Activated T-cell treated with anti-CD3 and anti-CD28 coated beads, Interleukin-2, amount 50 U/mL, for 4 hours (primary cell): ENCODE measurements around the gene HPS1. TPM values are rescaled to one million over a fixed set of nuclear protein-coding genes. Genes with fewer than 3 reads are reported as not detected.
"Not testable (repeated sequence)": the region's sequence is repeated elsewhere in the genome, so short reads cannot be mapped to it uniquely, and the experiment has no call there.

Experiments
- ATAC-seq, 2 donors: fragments of 200-7000 bp; cut with Tn5 transposase; one replicate each; pipeline ENCODE4 v1.10.0; 2021
- DNase-seq: peaks from one replicate; pipeline ENCODE4 v3.0.0-alpha.2; 2020
- H3K27me3 Mint-ChIP-seq: one replicate; pipeline ENCODE4 v1.8.0; 2021; ENCODE audit warnings: low read depth, mixed read lengths
- H3K36me3 Mint-ChIP-seq: one replicate; pipeline ENCODE4 v1.8.0; 2022; ENCODE audit warnings: mixed read lengths; ENCODE audit not compliant: insufficient read depth
- H3K4me1 Mint-ChIP-seq: one replicate; pipeline ENCODE4 v1.8.0; 2021; ENCODE audit warnings: low read depth, mixed read lengths
- H3K4me3 Mint-ChIP-seq: one replicate; pipeline ENCODE4 v1.8.0; 2021; ENCODE audit warnings: mild to moderate bottlenecking, moderate library complexity, mixed read lengths
- H3K9me3 Mint-ChIP-seq: one replicate; pipeline ENCODE4 v1.8.0; 2021; ENCODE audit warnings: mixed read lengths
- total RNA-seq, 3 donors: library from RNA; stranded (reverse); gene quantifications; one replicate each; pipeline ENCODE4 v1.2.1, GENCODE V29; 2021

The HPS1 gene
- total RNA-seq, 3 donors from 2014 or later, result 59.2 to 64.2 (median 59.7) TPM

- H3K36me3 Mint-ChIP-seq, result peaks cover 4% of the 10 kb centered on the region
- H3K9me3 Mint-ChIP-seq, result no peaks in the 10 kb centered on the region
- H3K27me3 Mint-ChIP-seq, result no peaks in the 10 kb centered on the region
- ATAC-seq (no peak), DNase-seq (no peak)
- H3K4me3 Mint-ChIP-seq, result no peak overlapping the region
- H3K4me1 Mint-ChIP-seq, result peaks cover under 1% of the 10 kb centered on the region
These were observed 62.1 kb downstream of the HPS1 start for GRCh38 chr10:98384531-98385133.

DNA sequence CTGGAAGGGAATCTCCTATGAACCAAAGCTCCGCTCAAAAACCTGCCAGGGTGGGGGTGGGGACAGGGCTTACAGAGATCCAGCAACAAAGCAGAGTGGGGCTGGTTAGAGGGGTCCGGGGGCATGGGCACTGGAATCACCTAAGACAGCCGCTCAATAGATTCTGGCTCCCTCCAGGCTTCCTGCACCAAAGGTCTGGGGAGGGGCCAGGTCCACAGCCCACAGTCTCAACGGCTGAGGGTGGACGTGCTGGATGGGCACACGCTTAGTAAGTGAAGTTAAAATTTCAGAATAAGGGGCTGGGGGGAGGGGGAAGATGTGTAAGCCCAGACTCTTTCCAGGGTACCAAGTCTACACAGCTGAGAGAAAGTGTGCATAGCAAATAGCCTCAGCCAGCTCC lies 62.9 kb downstream of the HPS1 start:
- H3K27me3 Mint-ChIP-seq, result no peaks in the 10 kb centered on the region
- no peaks in the 10 kb centered on the region for H3K9me3 Mint-ChIP-seq
- no peaks in the 10 kb centered on the region for H3K4me1 Mint-ChIP-seq

GRCh38 chr10:98383134-98383667 lies 63.5 kb downstream of the HPS1 start:
- H3K36me3 Mint-ChIP-seq, H3K9me3 Mint-ChIP-seq, H3K27me3 Mint-ChIP-seq, ATAC-seq, H3K4me1 Mint-ChIP-seq, H3K4me3 Mint-ChIP-seq, DNase-seq: not testable (repeated sequence)

More for the DNA sequence above, 62.9 kb downstream of the HPS1 start:
- no peak for ATAC-seq
- H3K36me3 Mint-ChIP-seq, result peaks cover 4% of the 10 kb centered on the region
- DNase-seq, result no peak
- H3K4me3 Mint-ChIP-seq, result no peak overlapping the region

- no peaks in the 10 kb centered on the region for H3K27me3 Mint-ChIP-seq
- no peaks in the 10 kb centered on the region for H3K9me3 Mint-ChIP-seq
- DNase-seq (no peak), ATAC-seq (no peak)
- peaks cover 4% of the 10 kb centered on the region for H3K36me3 Mint-ChIP-seq
- no peaks in the 10 kb centered on the region for H3K4me1 Mint-ChIP-seq
- no peak overlapping the region for H3K4me3 Mint-ChIP-seq
These were observed 64.0 kb downstream of the HPS1 start for GRCh38 chr10:98382691-98383101.

- H3K9me3 Mint-ChIP-seq, result no peaks in the 10 kb centered on the region
- H3K4me3 Mint-ChIP-seq, result no peak overlapping the region
- no peak for DNase-seq
- peaks cover 4% of the 10 kb centered on the region for H3K36me3 Mint-ChIP-seq
- no peaks in the 10 kb centered on the region for H3K4me1 Mint-ChIP-seq
- ATAC-seq, result no peak
- no peaks in the 10 kb centered on the region for H3K27me3 Mint-ChIP-seq
These were observed 66.0 kb downstream of the HPS1 start for GRCh38 chr10:98380493-98381339.

DNA sequence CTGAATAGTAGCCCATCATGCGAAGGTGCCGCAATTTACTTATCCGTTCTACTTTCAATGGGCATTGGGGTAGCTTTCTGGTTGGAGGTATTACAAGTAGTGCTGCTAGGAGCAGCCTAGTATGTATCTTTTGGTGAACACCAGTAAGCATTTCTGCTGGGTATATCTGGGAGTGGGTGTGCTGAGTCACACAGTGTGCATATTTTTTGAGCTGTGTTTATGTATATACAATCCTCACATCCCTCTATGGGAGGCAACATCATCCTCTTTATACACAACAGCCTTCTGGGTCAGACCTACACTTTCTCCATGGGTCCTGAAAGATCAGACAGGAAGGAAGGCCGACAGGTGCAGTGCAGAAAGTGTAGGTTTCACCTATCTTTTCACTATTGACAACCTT lies 68.0 kb downstream of the HPS1 start:
- no peaks in the 10 kb centered on the region for H3K27me3 Mint-ChIP-seq
- peaks cover 4% of the 10 kb centered on the region for H3K36me3 Mint-ChIP-seq
- DNase-seq (no peak), ATAC-seq (no peak)
- H3K4me1 Mint-ChIP-seq, result no peaks in the 10 kb centered on the region
- H3K9me3 Mint-ChIP-seq, result no peaks in the 10 kb centered on the region
- H3K4me3 Mint-ChIP-seq, result no peak overlapping the region

DNA sequence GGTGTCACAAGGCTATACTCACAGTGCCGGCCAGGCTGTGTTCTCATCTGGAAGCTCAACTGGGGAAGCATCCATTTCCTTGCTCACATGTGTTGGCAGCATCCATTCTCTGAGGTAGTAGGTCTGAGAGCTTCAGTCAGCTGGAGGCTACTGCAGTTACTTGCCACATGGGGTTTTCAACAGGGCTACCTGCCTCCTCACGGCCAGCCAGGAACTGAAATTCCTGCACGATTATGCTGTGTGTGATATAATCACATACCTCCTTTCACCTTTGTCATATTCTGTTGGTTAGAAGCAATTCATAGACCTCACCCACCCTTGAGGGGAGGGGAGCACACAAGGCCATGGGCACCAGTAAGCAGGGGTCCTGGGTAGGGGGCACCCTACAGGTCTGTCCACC lies 69.2 kb downstream of the HPS1 start:
- Mint-ChIP-seq H3K27me3 (no peaks in the 10 kb centered on the region), H3K4me1 (no peaks in the 10 kb centered on the region), H3K4me3 (no peak overlapping the region), H3K36me3 (peaks cover 4% of the 10 kb centered on the region), H3K9me3 (no peaks in the 10 kb centered on the region)
- no peak for DNase-seq
- no peak for ATAC-seq

DNA sequence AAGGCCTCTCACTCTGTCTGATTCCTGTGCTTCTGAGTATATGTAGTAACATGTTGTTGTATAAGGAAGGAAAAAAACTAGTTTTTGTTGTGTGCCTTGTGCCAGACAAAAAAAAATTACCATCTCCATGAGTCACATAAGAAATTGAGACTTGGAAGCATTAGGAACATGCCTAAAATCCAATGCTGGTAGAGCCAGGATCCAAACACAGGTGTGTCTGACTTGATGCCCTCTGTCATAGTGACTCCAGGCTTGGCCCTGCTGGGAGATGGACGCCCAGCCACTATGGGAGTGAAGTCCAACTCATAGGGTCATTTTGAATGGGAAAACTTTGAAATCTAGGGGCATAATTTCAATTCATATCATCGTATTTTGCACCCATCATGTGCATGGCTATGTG lies 69.7 kb downstream of the HPS1 start:
- Mint-ChIP-seq H3K27me3 (peaks cover under 1% of the 10 kb centered on the region), H3K9me3 (no peaks in the 10 kb centered on the region), H3K4me3 (no peak overlapping the region), H3K4me1 (no peaks in the 10 kb centered on the region), H3K36me3 (no peaks in the 10 kb centered on the region)
- DNase-seq, result no peak
- no peak for ATAC-seq

DNA sequence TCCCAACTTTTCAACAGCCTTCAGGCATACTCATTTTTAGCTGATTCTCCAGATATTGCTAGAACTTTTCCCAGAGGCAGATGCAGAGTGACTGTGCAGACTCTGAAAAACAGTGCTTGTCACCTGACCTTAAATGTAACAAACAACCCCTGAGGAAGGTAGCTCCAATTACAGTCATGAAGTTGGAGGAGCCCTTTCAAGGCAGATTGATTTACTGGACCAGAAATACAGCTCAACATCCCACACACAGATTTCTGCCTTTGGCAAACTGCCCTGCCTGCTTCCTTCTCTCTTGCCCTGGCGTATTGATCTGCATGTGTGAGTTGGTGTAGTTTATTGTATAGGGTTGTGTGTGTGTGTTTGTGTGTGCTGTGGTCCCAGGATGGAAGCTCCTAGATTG lies 70.2 kb downstream of the HPS1 start:
- no peak overlapping the region for H3K4me3 Mint-ChIP-seq
- H3K9me3 Mint-ChIP-seq, result no peaks in the 10 kb centered on the region
- ATAC-seq (no peak), DNase-seq (no peak)
- no peaks in the 10 kb centered on the region for H3K4me1 Mint-ChIP-seq
- H3K36me3 Mint-ChIP-seq, result no peaks in the 10 kb centered on the region
- H3K27me3 Mint-ChIP-seq, result peaks cover 2% of the 10 kb centered on the region

DNA sequence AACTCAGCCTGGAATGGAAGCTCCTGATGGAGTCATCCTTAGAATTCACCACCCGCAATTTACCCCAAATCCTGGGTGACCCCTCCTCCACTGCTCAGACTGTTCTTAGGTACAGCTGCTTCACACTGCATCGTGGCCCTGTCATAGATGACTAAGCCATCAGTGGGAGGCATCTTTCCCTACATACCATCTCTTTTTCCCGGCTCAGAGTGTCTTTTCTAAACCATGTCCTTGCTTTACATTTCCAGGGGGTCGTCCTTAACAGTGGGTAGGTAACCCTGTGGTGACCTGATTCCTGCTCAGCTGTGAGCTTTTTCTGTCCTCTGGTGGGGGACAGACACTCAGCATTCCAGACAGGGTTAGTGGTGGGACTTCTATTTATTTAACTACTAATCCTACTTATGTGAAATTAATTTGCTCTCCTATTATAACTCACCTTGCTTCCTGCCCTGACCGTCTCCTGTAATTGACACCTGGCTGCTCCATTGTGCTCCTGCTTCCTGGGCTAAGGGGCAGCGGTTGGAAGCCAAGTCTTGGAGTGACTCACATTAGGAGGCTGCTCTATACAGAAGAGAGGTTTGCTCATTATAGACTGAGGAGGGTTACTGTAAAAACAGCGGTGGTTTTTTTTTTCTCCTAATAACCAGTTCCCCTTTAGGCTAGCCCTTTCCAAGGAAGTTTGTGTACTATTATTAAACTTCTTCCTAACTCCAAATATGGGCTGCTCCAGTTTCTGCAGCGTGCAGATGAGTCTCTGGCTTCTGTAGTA lies 72.3 kb downstream of the HPS1 start:
- no peak overlapping the region for H3K4me3 Mint-ChIP-seq
- no peak for DNase-seq
- no peaks in the 10 kb centered on the region for H3K9me3 Mint-ChIP-seq
- H3K4me1 Mint-ChIP-seq, result no peaks in the 10 kb centered on the region
- ATAC-seq, result no peak
- H3K36me3 Mint-ChIP-seq, result no peaks in the 10 kb centered on the region
- peaks cover 2% of the 10 kb centered on the region for H3K27me3 Mint-ChIP-seq

- Mint-ChIP-seq H3K9me3 (no peaks in the 10 kb centered on the region), H3K36me3 (no peaks in the 10 kb centered on the region), H3K27me3 (peaks cover 2% of the 10 kb centered on the region), H3K4me1 (no peaks in the 10 kb centered on the region), H3K4me3 (no peak overlapping the region)
- ATAC-seq (no peak), DNase-seq (no peak)
These were observed 73.3 kb downstream of the HPS1 start for GRCh38 chr10:98373260-98374040.

- ATAC-seq, result no peak
- H3K4me3 Mint-ChIP-seq, result no peak overlapping the region
These were observed 75.6 kb downstream of the HPS1 start for GRCh38 chr10:98370831-98371820.

DNA sequence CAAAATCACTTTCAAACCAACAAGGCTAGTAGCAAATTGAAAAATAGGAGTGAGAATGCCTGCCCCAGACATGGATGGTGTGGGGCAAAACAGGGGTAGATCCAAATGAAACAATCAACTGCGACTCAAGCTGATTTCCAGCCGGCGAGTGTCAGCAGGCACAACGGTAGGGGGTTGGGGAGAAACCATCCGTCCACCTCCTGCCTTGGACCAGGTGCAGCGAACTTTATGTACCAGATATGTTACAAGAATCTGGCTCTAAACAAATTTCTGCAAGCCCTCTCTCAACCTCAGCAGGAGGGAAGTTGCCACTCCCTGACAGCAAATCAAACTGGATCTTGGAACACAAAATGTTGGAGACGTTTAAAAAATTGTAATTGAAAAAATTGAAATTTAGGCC lies 76.9 kb downstream of the HPS1 start:
- Mint-ChIP-seq H3K4me1 (no peaks in the 10 kb centered on the region), H3K27me3 (peaks cover 2% of the 10 kb centered on the region), H3K9me3 (no peaks in the 10 kb centered on the region), H3K36me3 (no peaks in the 10 kb centered on the region), H3K4me3 (no peak overlapping the region)
- no peak for ATAC-seq
- DNase-seq, result no peak

More at GRCh38 chr10:98370831-98371820, 75.6 kb downstream of the HPS1 start:
- Mint-ChIP-seq H3K9me3 (no peaks in the 10 kb centered on the region), H3K27me3 (peaks cover 2% of the 10 kb centered on the region), H3K36me3 (no peaks in the 10 kb centered on the region), H3K4me1 (no peaks in the 10 kb centered on the region)
- no peak for DNase-seq
